ENCODE measurements around the gene WBP2. TPM values are rescaled to one million over a fixed set of nuclear protein-coding genes. Genes with fewer than 3 reads are reported as not detected.

The WBP2 gene
- total and polyA plus RNA-seq, 2 experiments from 2014 or later: 29.0 to 129 TPM

- Histone ChIP-seq H3K9me2 (replicated peaks; ENCODE audit: insufficient read depth) (no peaks in the 10 kb centered on the region), H3K9me3 (ENCODE audit: low read depth) (no peaks in the 10 kb centered on the region), H2AFZ (no peak overlapping the region), H3K4me3 (no peak overlapping the region), H3K4me1 (ENCODE audit: insufficient read depth) (peaks cover 22% of the 10 kb centered on the region), H3K4me2 (no peak overlapping the region), H3K27me3 (no peaks in the 10 kb centered on the region), H4K20me1 (ENCODE audit: insufficient read depth, poor library complexity, severe bottlenecking) (no peaks in the 10 kb centered on the region), H3K27ac (no peak overlapping the region), H3K79me2 (peaks cover 16% of the 10 kb centered on the region), H3K36me3 (replicated peaks; ENCODE audit: insufficient read depth, low read depth) (no peaks in the 10 kb centered on the region)
- peak; percentile 86 for DNase-seq (ENCODE audit: low spot score)
- 64% methylated on average over 16 of the region's 16 CpGs for WGBS (ENCODE audit: low lambda C conversion rate, missing lambda C conversion rate)
- TF ChIP-seq CTCF (IDR thresholded peaks at IDR 0.05; ENCODE audit: poor library complexity) (peak; percentile 61), EZH2phosphoT487 (IDR thresholded peaks at IDR 0.05; ENCODE audit: low read depth, severe bottlenecking, unreplicated experiment) (no peak)
Observed at GRCh38 chr17:75848523-75849278, 6.4 kb downstream of the WBP2 start.

- no peaks in the 10 kb centered on the region for H3K9me2 ChIP-seq (replicated peaks; ENCODE audit: insufficient read depth)
- WGBS (ENCODE audit: low lambda C conversion rate, missing lambda C conversion rate): 91% methylated on average over 24 of the region's 25 CpGs
- H3K27ac ChIP-seq: no peak overlapping the region
- H2AFZ ChIP-seq: no peak overlapping the region
- H3K9me3 ChIP-seq (ENCODE audit: low read depth): no peaks in the 10 kb centered on the region
- TF ChIP-seq EZH2phosphoT487 (IDR thresholded peaks at IDR 0.05; ENCODE audit: low read depth, severe bottlenecking, unreplicated experiment) (no peak), CTCF (IDR thresholded peaks at IDR 0.05; ENCODE audit: poor library complexity) (no peak), EZH2 (IDR thresholded peaks at IDR 0.05; ENCODE audit: borderline replicate concordance) (no peak)
- H3K4me2 ChIP-seq: no peak overlapping the region
- no peak for DNase-seq (ENCODE audit: low spot score)
- H3K4me1 ChIP-seq (ENCODE audit: insufficient read depth): peaks cover 22% of the 10 kb centered on the region
- H3K36me3 ChIP-seq (replicated peaks; ENCODE audit: insufficient read depth, low read depth): no peaks in the 10 kb centered on the region
- no peak overlapping the region for H3K4me3 ChIP-seq
- H4K20me1 ChIP-seq (ENCODE audit: insufficient read depth, poor library complexity, severe bottlenecking): no peaks in the 10 kb centered on the region
- peaks cover 7% of the 10 kb centered on the region for H3K79me2 ChIP-seq
- H3K27me3 ChIP-seq: no peaks in the 10 kb centered on the region
Observed at GRCh38 chr17:75847614-75848522, 7.3 kb downstream of the WBP2 start.

- no peak for DNase-seq (ENCODE audit: low spot score)
- Histone ChIP-seq H3K4me1 (ENCODE audit: insufficient read depth) (peaks cover 22% of the 10 kb centered on the region), H3K4me2 (no peak overlapping the region), H3K9me2 (replicated peaks; ENCODE audit: insufficient read depth) (no peaks in the 10 kb centered on the region), H3K79me2 (peaks cover 3% of the 10 kb centered on the region), H4K20me1 (ENCODE audit: insufficient read depth, poor library complexity, severe bottlenecking) (no peaks in the 10 kb centered on the region), H3K27me3 (no peaks in the 10 kb centered on the region), H3K27ac (peak overlapping the region; percentile 90), H3K36me3 (replicated peaks; ENCODE audit: insufficient read depth, low read depth) (no peaks in the 10 kb centered on the region), H3K4me3 (no peak overlapping the region), H2AFZ (no peak overlapping the region), H3K9me3 (ENCODE audit: low read depth) (no peaks in the 10 kb centered on the region)
- TF ChIP-seq EZH2 (IDR thresholded peaks at IDR 0.05; ENCODE audit: borderline replicate concordance) (no peak), CTCF (IDR thresholded peaks at IDR 0.05; ENCODE audit: poor library complexity) (no peak), EZH2phosphoT487 (IDR thresholded peaks at IDR 0.05; ENCODE audit: low read depth, severe bottlenecking, unreplicated experiment) (no peak)
- 95% methylated on average over 34 of the region's 34 CpGs for WGBS (ENCODE audit: low lambda C conversion rate, missing lambda C conversion rate)
Observed at GRCh38 chr17:75846692-75847613, 8.2 kb downstream of the WBP2 start.

Data from hepatocyte (in vitro differentiated cells).